Osteocyte (in vitro differentiated cells): ENCODE measurements around the gene HSPB3. TPM values are rescaled to one million over a fixed set of nuclear protein-coding genes. Genes with fewer than 3 reads are reported as not detected.

Experiments used
- DNase-seq: peaks from one replicate; pipeline ENCODE4 v3.0.0; 2021; ENCODE audit warnings: mixed read lengths; ENCODE audit not compliant: unreplicated experiment; ENCODE audit errors: extremely low spot score
- H3K27ac Mint-ChIP-seq: one replicate; pipeline ENCODE4 v1.8.0; 2021; ENCODE audit warnings: mild to moderate bottlenecking, mixed read lengths; ENCODE audit not compliant: unreplicated experiment
- H3K27me3 Mint-ChIP-seq: one replicate; pipeline ENCODE4 v1.8.0; 2021; ENCODE audit warnings: mixed read lengths; ENCODE audit not compliant: unreplicated experiment
- H3K36me3 Mint-ChIP-seq: one replicate; pipeline ENCODE4 v1.8.0; 2021; ENCODE audit warnings: mixed read lengths; ENCODE audit not compliant: unreplicated experiment
- H3K4me1 Mint-ChIP-seq: one replicate; pipeline ENCODE4 v1.8.0; 2021; ENCODE audit warnings: mixed read lengths; ENCODE audit not compliant: unreplicated experiment
- H3K4me3 Mint-ChIP-seq: one replicate; pipeline ENCODE4 v1.8.0; 2021; ENCODE audit warnings: mild to moderate bottlenecking, moderate library complexity, mixed read lengths; ENCODE audit not compliant: unreplicated experiment
- H3K9me3 Mint-ChIP-seq: one replicate; pipeline ENCODE4 v1.8.0; 2021; ENCODE audit warnings: mixed read lengths; ENCODE audit not compliant: unreplicated experiment
- CTCF ChIP-seq: fragments of 200-600 bp; sonication (generic); IDR thresholded peaks from 2 replicates; pipeline ENCODE4 v1.5.0; 2021; ENCODE audit warnings: antibody characterized with exemption, mild to moderate bottlenecking, moderate library complexity
- total RNA-seq: library from RNA; stranded (reverse); gene quantifications from 2 replicates; pipeline ENCODE4 v1.2.1, GENCODE V29; 2021

HSPB3 gene
- total RNA-seq, 1 donor from 2014 or later, result not detected

- H3K27ac Mint-ChIP-seq, result no peak overlapping the region
- DNase-seq, result no peak
- no peak for TF ChIP-seq CTCF
- no peak overlapping the region for H3K4me3 Mint-ChIP-seq
- H3K36me3 Mint-ChIP-seq, result no peaks in the 10 kb centered on the region
- H3K4me1 Mint-ChIP-seq, result no peaks in the 10 kb centered on the region
- H3K27me3 Mint-ChIP-seq, result peaks cover 42% of the 10 kb centered on the region
- no peaks in the 10 kb centered on the region for H3K9me3 Mint-ChIP-seq
Observed at GRCh38 chr5:54491326-54491725, 35.8 kb downstream of the HSPB3 start.

- peaks cover 42% of the 10 kb centered on the region for H3K27me3 Mint-ChIP-seq
- no peak overlapping the region for H3K27ac Mint-ChIP-seq
- H3K36me3 Mint-ChIP-seq, result no peaks in the 10 kb centered on the region
- H3K9me3 Mint-ChIP-seq, result no peaks in the 10 kb centered on the region
- no peak for DNase-seq
- no peak overlapping the region for H3K4me3 Mint-ChIP-seq
- TF ChIP-seq CTCF, result no peak
- H3K4me1 Mint-ChIP-seq, result no peaks in the 10 kb centered on the region
Observed at GRCh38 chr5:54492178-54492577, 36.7 kb downstream of the HSPB3 start.

GRCh38 chr5:54495027-54495426 lies 39.5 kb downstream of the HSPB3 start:
- Mint-ChIP-seq H3K4me3 (no peak overlapping the region), H3K36me3 (no peaks in the 10 kb centered on the region), H3K27me3 (peaks cover 43% of the 10 kb centered on the region), H3K9me3 (no peaks in the 10 kb centered on the region), H3K4me1 (peaks cover 2% of the 10 kb centered on the region), H3K27ac (no peak overlapping the region)
- DNase-seq, result no peak
- TF ChIP-seq CTCF, result no peak

Other genes with a start within 250 kb of the HSPB3 start
- gene ARL15, start 145.1 kb upstream of the HSPB3 start, total RNA-seq, result 16.0 and 16.6 TPM in 2 replicates
- 27.3 and 28.8 TPM in 2 replicates for gene SNX18, start 62.1 kb downstream of the HSPB3 start, total RNA-seq